ENCODE results near the gene PLAGL1. TPM values are rescaled to one million over a fixed set of nuclear protein-coding genes. Genes with fewer than 3 reads are reported as not detected.
"Not testable (repeated sequence)": the region's sequence is repeated elsewhere in the genome, so short reads cannot be mapped to it uniquely, and the experiment has no call there.

Gene PLAGL1
- total RNA-seq, 1 experiment from 2014 or later, result 9.2 TPM

DNA sequence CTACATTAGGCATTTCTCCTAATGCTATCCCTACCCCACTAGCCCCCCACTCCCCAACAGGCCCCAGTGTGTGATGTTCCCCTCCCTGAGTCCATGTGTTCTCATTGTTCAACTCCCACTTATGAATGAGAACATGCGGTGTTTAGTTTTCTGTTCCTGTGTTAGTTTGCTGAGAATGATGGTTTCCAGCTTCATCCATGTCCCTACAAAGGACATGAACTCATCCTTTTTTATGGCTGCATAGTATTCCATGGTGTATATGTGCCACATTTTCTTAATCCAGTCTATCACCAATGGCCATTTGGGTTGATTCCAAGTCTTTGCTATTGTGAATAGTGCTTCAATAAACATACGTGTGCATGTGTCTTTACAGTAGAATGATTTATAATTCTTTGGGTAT, 1.6 kb upstream of the PLAGL1 start:
- not testable (repeated sequence) for DNase-seq (ENCODE audit: low read depth)

DNA sequence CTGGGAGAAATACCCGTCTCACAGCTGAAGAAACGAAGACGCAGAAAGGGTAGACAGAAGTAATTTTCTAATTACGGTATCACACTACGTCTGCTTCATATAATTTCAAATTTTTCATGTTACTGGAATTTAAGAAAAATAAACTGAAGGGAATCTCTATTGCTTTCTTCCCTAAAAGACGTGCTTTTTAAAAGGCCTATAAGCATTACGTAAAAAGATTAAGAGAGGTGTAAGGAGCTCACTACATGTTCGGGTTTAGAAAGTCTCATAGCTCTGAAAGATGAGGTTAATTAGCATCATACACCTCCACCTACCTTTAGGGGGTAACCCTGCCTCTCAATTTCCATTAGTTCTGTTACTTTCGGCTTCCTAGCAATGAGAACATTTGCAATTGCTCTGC, 787 bp upstream of the PLAGL1 start:
- no peak for DNase-seq (ENCODE audit: low read depth)

DNA sequence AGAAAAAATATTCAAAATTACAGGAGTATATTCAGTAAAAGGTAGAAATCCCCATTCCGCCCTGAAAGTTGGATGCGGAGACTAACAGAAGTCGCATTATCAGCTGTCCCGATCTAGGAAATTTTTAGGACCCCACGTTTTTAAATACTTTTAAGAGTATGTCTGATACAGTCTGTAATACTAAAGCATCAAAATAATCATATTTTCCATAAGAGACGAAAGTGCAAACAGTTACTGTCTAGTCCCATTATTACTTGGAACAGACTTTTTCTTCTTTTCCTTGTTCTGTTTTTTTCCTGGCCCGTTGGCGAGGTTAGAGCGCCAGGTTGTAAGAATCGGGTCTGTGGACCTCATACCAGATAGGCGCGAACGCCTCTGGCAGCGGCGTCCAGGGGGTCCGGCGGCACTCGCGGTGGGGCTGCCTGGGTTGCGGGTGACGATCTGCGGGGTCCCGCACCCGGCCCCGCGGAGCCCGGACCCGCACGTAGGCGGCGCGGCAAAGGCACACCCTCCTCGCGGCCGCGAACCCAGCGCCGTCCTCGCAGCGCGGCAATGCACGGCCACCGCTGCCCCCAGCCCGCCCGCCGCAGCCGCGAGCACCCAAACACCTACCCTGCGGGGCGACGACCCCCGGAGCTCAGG, 460 bp downstream of the PLAGL1 start:
- DNase-seq (ENCODE audit: low read depth), result no peak

DNA sequence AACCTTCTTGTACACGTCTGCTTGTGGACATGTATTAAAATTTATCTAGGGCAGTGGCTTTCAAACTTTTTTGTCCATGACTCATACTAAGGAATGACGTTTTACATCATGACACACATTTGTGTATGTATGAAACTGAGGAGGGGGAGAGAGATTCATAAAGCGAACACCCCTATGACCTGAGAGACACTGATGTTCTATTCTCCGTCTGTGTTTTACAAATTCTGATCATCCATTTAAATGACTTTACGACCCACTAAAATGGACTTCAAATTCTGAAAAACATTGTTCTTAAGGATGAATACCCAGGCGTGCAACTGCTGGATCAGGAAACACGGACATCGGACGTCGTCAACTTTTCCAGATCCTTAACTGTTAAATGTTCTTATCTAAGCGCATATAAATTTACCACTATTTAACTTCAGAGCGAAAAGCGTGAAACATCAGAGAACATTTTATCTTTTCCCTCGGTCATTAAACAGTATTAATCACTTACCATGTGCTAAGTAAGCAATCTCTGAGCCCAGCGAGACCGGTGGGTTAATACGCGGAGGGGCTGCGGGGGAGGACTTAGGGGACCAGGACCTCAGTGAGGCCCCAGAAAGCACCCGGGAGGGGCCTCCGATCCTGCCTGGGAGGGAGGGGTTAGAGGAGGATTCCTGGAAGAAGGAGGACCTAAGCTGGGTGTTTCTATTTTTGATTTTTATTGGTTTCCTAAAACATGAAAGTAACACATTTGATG, 1.2 kb downstream of the PLAGL1 start:
- DNase-seq (ENCODE audit: low read depth), result peak; percentile 54

DNA sequence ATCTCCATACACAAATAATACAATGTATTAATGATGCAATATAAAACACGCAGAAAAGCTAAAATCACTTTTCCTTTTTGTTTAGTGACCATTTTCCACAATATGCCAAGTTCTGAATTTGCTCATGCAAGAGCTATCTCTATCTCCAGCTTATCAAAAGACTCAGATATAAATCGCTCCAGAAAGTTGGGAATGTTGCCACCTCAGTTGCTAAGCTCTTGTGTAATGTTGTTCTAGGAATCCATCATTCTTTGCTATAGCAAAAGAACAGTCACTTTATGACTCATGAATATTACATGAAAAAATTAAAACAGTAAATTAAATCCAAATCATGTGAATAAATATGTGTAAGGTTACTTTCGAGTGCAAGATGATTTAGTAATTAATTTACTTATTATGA, 8.7 kb downstream of the PLAGL1 start:
- peak; percentile 58 for DNase-seq (ENCODE audit: low read depth)

DNA sequence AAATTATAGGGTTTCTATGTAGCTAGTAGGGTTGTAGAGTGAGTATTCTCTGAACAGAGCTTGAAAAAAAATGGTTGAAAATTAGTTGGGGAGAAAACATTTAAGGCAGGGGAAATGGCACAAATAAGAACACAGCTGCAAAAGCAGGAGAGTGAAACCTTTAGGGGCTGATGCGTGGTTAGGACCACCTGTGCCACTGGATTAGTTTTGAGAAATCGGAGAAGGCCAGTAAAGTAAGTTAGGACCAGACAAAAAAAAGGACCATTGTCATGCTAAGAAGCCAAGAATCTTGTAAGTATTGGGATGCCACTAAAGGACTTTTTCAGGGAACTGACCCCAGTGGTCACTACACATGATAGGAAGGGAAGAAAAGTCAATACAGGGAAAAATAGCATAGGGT, 9.4 kb downstream of the PLAGL1 start:
- DNase-seq (ENCODE audit: low read depth), result peak; percentile 31

DNA sequence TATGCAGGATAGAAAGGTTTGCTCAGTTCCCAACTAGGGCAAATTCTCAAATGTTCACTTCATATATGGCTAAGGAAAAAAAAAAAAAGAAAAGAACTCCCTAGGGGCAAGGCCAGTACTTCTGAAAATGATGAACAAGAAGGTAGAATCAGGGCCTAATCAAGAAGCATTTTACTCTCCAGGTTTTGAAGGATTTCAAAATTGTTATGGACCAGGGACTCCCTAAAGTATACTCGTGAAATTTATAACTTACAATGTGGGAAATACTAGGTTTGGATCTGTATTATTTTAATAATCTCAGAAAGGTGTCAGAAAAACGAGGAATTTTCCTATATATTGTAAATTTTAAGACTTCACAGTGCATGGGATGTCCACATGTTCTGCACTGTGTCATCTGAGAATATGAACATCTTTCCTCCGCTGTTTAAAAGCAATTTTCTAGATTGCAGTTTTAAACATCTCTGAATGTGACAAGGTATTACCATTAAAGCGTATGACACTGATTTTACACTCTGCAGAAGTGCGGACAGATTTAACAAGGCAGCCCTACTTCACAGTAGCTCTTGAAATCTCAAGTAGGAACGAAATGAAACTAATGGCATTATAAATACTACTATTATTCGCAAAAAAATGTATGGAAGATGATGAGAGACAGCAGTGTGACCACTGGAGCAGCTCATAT, 14.0 kb downstream of the PLAGL1 start:
- DNase-seq (ENCODE audit: low read depth), result no peak

DNA sequence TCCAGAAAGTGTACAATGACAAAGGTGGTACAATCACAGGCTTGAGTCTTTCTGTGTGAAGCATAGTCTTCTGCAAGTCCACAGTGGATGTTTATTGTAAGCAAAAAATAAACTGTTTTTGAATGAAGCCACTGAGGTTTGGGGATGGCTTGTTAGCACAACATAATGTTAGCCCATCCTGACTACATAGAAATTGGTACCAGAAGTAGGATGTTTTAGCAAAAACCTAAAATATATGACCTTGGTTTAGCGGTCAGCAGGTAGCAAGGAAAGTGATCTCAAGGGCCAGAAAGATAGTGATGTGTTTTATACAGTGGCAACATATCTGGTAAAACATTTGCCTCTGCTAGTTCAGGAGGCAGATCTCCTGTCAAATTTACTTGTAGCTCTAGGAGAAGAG, 15.8 kb downstream of the PLAGL1 start:
- DNase-seq (ENCODE audit: low read depth), result no peak

DNA sequence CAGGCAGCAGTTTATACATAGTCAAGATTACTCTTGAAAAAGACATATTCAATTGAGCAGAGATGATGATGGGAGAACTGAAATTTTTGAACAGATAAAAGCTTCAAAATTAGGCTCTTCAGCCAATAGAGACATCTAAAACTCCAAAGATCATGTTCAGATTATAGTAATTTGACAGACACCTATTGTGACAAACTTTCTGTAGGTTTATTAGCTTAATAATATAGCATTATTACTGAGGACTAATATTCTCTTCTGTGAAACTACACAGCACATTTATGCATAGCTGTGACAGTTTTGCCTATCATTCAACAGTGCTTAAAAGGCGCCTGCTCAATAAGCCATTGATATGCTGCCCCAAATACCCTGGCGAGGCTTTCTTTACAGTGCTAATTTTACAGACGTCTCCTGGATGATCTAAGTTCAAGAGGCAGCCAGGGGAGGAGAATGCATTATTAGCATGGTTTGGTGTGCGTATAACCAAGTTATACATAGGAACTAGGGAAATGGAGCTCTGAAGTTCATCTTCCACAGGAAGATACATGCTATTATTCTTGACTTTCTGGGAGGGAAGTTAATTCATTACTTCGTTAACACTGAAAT, 21.5 kb downstream of the PLAGL1 start:
- no peak for DNase-seq (ENCODE audit: low read depth)

DNA sequence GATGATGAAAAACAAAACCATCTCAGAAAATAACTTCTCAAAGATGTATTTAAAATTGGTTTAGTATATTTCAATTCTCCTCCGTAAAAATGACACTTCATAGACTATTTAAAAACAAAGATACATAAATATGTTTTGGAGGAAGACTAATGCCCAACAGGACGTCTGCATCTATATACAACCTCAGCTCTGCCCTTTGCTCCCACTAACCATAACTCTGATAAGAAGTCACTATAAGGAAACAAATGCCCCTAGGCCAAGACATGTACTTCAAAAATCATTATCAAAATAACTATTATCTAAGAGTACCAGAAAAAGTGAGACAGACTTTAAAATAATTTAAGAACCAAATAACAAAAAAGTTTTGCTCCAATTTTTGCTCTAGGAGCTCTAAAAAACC, 23.4 kb downstream of the PLAGL1 start:
- DNase-seq (ENCODE audit: low read depth), result no peak

DNA sequence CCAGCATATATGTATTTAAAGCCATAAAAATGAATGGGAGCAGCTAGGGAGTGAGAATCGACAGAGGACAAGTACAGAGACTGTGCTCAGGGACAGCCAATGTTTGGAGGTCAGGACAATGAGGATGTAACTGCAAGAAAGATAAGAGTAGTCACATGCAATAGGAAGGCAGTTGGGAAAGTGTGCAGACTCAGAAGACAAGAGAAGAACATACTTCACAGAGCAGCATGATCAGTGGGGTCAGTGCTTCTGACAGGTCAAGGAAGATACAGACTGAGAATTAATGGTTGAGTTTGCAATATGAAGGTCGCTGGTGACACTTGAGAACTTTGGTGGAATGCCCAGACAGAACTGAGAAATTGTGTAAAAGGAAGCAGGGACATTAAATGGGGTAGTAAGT, 25.1 kb downstream of the PLAGL1 start:
- no peak for DNase-seq (ENCODE audit: low read depth)

DNA sequence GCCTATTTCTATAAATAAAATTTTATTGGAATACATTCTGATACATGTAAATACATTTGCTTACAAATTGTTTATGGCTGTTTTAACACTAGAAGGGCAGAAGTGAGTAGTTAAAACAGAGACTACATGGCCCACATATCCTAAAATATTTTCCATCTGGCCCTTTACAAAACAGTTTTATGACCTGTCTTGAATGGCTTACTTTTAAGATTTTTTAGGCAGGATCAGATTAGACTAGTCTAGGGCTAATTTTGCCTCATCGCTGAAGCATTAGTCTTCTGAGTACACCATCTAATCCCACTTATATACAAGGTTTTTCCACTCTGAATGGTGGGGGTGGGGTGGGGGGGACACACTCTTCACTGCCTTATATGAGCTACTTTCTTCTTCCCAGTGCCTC, 27.1 kb downstream of the PLAGL1 start:
- no peak for DNase-seq (ENCODE audit: low read depth)

DNA sequence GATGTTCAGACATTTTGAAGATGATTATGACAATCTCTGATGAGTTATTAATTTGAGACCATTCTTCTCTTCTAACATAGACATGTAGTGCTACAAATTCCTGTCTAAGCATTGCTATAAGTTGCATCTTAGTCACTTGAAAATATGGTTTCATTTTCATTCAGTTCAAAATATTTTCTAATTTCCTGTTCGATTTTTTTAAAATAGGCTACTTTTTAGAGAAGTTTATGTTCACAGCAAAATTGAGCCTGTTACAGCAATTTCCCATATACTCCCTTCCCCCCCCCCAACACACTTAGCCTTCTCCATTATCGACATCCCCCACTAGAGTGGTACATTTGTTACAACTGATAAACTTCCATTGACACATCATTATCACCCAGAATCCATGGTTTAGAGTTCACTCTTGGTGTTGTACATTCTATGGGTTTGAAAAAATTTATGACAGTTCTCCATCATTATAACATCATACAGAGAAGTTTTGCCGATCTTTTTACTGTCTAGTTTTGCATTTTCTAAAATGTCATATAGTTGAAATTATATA, 31.2 kb downstream of the PLAGL1 start:
- no peak for DNase-seq (ENCODE audit: low read depth)

DNA sequence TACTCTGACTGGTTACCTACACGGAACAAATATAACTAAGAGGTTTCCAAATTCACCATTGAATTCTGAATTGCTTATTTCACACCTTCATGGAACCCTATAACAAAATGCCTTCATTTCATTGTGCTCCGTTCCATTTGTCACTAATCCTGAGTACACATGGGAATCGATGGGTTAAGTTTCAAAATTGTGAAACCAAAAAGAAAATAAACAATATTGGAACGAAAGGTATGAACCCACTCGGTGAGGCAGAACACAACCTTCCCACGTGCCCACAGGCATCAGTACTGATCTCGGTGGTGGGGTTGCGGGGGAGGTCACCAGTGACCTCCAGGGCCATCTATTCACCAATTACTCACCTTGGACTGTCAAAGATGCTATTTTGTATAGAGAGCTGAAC, 34.0 kb downstream of the PLAGL1 start:
- no peak for DNase-seq (ENCODE audit: low read depth)

DNA sequence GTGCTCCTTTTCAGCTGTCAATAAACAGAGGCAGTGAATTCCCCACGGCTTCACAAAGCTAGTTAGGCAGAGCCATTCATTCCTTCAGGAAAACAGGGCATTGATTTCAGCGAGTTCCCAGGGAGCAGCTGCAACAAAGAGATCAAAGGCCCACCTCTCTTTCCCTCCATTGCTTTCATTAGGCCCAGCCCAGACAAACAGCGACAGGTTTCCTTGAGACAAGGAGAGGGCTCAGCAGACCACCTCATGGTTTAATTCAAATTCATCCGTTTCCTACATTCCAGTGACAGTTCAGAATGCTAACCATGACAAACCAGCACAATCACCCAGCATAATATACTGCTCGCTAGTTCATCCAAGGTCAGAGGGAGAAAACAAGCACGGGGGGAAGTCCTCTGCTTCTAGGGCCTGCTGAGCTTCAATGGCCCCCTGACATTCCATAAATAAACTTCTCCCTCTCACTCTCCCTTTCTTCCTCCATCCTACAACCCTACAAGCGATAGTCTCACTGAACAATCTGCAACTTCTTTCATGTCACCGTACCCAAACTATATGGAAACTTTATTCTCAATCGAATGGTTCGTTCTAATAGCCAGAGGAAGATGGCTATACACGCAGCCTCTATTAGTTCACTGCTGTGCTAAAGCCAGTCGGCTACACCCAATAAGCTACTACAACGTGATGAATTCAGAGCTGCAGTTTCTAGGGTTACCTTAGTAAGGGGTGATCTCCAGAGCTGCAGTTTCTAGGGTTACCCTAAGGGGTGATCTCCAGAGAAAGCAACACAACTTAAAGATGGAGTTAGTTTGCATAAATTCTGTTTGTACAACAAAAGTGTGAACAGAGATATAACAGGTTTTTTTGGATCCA, 34.7 kb downstream of the PLAGL1 start:
- no peak for DNase-seq (ENCODE audit: low read depth)

DNA sequence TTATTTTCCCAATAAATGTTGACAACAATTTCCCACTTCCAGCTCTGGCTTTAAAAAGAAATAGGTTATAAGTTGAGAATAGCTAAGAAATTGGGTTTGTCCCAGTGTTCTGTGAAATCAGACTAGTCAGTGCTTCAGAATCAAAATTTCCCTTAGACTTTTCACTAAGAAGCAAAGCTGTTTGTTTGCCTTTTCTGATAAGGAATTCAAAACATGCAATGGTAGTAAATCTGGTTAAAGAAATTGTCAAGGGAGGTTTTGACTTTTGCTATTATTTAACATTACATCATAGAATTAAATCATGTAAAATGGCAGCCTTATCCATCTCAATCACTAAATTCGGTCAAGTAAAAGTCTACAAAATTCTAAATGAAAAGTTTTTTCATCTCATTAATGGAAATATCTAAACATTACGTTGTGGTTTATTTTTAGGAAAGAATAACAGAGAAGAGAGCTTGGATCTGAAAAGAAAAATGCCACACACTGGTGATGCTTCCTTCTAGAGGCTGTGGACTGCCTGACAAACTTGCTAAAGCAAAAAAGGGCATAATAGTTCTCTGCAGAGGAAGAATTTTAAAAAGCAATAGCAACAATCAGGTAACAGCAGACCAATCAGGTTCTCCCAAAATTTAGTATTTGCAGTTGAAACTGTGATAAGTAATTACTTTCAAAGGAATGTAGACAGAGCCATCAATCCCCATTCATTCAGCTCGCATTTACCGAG, 36.4 kb downstream of the PLAGL1 start:
- DNase-seq (ENCODE audit: low read depth), result no peak

DNA sequence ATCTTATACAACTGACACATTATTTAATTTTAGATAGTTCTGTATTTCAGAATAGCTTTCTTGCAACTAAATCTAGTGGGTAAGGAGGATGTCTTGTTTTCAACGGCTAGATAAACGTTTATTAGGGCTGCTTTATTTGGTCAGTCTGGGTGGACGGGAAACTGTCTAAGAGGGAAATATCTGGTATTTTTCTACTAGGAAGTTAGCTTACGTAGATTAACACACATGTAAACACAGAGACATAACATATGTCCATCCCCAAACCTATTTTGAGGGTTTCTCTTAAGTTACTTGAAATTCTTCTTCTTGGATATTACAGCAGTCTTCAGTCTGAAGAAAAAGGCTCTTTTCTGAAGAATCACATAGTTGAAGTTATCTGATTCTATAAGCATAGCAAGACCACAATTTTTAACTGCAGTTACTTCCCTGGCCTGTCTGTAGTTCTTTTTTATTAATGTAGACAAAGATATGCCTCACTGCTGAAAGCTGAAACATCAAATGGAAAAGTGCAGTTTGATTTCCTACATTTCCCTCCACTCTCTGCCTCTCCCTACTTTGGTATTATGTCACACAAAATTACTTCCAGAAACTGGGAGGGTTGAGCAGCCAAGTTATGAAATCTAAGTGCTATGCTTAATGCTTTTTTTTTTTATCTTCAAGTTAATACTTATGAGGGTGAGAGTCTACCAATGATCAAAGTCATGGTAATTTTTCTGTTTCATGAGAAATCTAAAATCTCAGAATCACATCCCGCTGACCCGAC, 37.4 kb downstream of the PLAGL1 start:
- DNase-seq (ENCODE audit: low read depth), result no peak

DNA sequence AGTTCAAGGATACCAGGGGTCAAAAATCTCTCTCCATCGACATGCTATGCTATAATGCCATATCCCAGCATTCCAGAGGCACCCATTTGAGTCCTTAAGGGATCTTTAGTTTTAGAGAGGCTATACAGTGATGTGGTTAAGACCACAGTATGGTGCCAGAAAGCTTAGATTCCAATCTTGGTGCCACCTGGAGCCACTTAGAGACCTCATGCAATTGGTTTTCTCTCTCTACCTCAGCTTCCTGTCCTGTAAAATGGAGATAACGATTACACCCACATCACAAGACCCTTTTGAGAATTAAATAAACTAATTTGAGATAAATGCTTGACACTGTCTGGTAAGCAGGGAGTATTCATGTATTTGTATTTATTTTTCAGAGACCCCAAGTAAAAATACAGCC, 39.0 kb downstream of the PLAGL1 start:
- DNase-seq (ENCODE audit: low read depth), result no peak

DNA sequence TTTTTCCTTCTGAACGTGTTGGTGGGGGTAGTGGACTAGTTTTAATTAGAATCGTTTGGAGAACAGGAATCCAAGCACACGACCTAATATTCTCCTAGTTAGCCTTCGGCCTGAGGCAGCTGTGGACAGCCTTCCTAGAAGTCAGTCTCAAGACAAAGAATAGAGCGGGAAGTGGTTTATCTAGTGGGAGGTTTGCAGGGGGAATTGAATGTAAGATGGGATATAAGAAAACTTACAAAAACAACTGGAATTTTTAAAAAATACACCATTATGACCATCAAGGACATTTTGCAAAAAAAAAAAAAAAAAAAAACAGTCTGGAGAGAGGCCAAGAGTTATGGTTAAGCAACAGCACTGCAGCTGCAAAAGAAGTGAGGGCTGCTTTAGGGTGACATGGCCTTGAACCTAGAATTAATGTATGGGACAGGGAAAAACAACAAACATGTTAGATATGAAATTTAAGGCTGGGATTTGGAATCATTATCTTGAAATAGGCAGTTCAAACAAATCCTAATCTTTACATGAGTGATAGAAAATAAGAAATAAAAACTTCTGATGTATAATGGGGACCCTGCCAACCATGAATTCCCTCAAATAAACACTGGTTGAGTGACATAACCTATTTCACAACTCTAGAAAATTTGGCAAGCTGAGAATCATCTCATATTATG, 40.2 kb downstream of the PLAGL1 start:
- DNase-seq (ENCODE audit: low read depth), result no peak

All from LHCN-M2 (cell line).